HepG2 (cell line): ENCODE results near the gene LASP1. TPM values are rescaled to one million over a fixed set of nuclear protein-coding genes. Genes with fewer than 3 reads are reported as not detected.

Experiments
- ARID5B ChIP-seq: IDR thresholded peaks from 2 replicates; pipeline ENCODE4 v1.4.0; 2020; ENCODE audit warnings: mild to moderate bottlenecking, missing genetic modification reagents
- ERF ChIP-seq: IDR thresholded peaks from 2 replicates; pipeline ENCODE4 v1.6.1; 2018; ENCODE audit warnings: missing biosample characterization, missing genetic modification reagents
- FOSL1 ChIP-seq: sonication (generic); formaldehyde crosslinking; IDR thresholded peaks from 2 replicates; pipeline ENCODE4 v1.9.0; 2021; ENCODE audit warnings: missing genetic modification reagents, borderline replicate concordance
- HBP1 ChIP-seq: IDR thresholded peaks from 2 replicates; pipeline ENCODE4 v1.6.1; 2016; ENCODE audit warnings: low read depth, control low read depth
- HNRNPUL1 ChIP-seq: fragments of 200-400 bp; formaldehyde crosslinking; IDR thresholded peaks from 2 replicates; pipeline ENCODE4 v1.6.1; 2017; ENCODE audit warnings: low read depth, mild to moderate bottlenecking, low read length, moderate library complexity
- IKZF4 ChIP-seq: sonication (generic); formaldehyde crosslinking; IDR thresholded peaks from 2 replicates; pipeline ENCODE4 v1.5.1; 2020; ENCODE audit warnings: borderline replicate concordance, mild to moderate bottlenecking, low read depth, missing genetic modification reagents; ENCODE audit errors: not compliant biosample characterization
- KAT8 ChIP-seq: IDR thresholded peaks from 2 replicates; pipeline ENCODE4 v1.6.1; 2016; ENCODE audit warnings: missing genetic modification reagents, missing compliant biosample characterization
- MAX ChIP-seq: IDR thresholded peaks from 2 replicates; pipeline ENCODE4 v1.6.1; 2012; ENCODE audit warnings: inconsistent platforms
- MBNL3 ChIP-seq: fragments of 250-450 bp; sonication (Bioruptor Pico); conservative IDR thresholded peaks from 2 replicates; pipeline ENCODE4 v1.8.0; 2022; ENCODE audit warnings: mild to moderate bottlenecking, inconsistent platforms
- MYNN ChIP-seq: sonication (generic); formaldehyde crosslinking; IDR thresholded peaks from 2 replicates; pipeline ENCODE4 v1.4.0; 2020; ENCODE audit warnings: mild to moderate bottlenecking, low read depth, missing genetic modification reagents
- POGZ ChIP-seq: sonication (generic); formaldehyde crosslinking; IDR thresholded peaks from 2 replicates; pipeline ENCODE4 v1.4.0; 2020; ENCODE audit warnings: mild to moderate bottlenecking, missing genetic modification reagents
- POLR2AphosphoS5 ChIP-seq: IDR thresholded peaks from 2 replicates; pipeline ENCODE4 v1.6.1; 2012; ENCODE audit warnings: low read depth, low read length
- POLR2G ChIP-seq: fragments of 200-400 bp; formaldehyde crosslinking; IDR thresholded peaks from 2 replicates; pipeline ENCODE4 v1.6.1; 2018; ENCODE audit warnings: mild to moderate bottlenecking, low read depth, low read length, moderate library complexity
- TOE1 ChIP-seq: sonication (generic); formaldehyde crosslinking; IDR thresholded peaks from 2 replicates; pipeline ENCODE4 v1.4.0; 2020; ENCODE audit warnings: mild to moderate bottlenecking, missing genetic modification reagents
- ZBTB25 ChIP-seq: IDR thresholded peaks from 2 replicates; pipeline ENCODE4 v1.6.1; 2018; ENCODE audit warnings: missing genetic modification reagents
- ZBTB3 ChIP-seq: sonication (generic); formaldehyde crosslinking; IDR thresholded peaks from 2 replicates; pipeline ENCODE4 v1.4.0; 2020; ENCODE audit warnings: low read depth, mild to moderate bottlenecking, moderate library complexity, missing genetic modification reagents, borderline replicate concordance
- ZBTB42 ChIP-seq: sonication (generic); formaldehyde crosslinking; IDR thresholded peaks from 2 replicates; pipeline ENCODE4 v1.5.0; 2020; ENCODE audit warnings: mild to moderate bottlenecking, missing genetic modification reagents
- ZBTB7A ChIP-seq: sonication (generic); formaldehyde crosslinking; IDR thresholded peaks from 2 replicates; pipeline ENCODE4 v1.8.0; 2022; ENCODE audit warnings: mild to moderate bottlenecking, missing genetic modification reagents
- ZNF121 ChIP-seq: sonication (generic); formaldehyde crosslinking; IDR thresholded peaks from 2 replicates; pipeline ENCODE4 v1.5.0; 2020; ENCODE audit warnings: mild to moderate bottlenecking, missing genetic modification reagents
- ZNF552 ChIP-seq: sonication (generic); formaldehyde crosslinking; IDR thresholded peaks from 2 replicates; pipeline ENCODE4 v1.9.0; 2022; ENCODE audit warnings: missing genetic modification reagents, mild to moderate bottlenecking, borderline replicate concordance
- ZNF589 ChIP-seq: sonication (generic); formaldehyde crosslinking; conservative IDR thresholded peaks from 2 replicates; pipeline ENCODE4 v1.8.0; 2022; ENCODE audit warnings: mild to moderate bottlenecking, moderate library complexity, missing genetic modification reagents
- ZNF674 ChIP-seq: sonication (generic); formaldehyde crosslinking; IDR thresholded peaks from 2 replicates; pipeline ENCODE4 v1.5.0; 2020; ENCODE audit warnings: low read depth, mild to moderate bottlenecking, missing genetic modification reagents
- ZNF746 ChIP-seq: sonication (generic); formaldehyde crosslinking; IDR thresholded peaks from 2 replicates; pipeline ENCODE4 v1.8.0; 2022; ENCODE audit warnings: mild to moderate bottlenecking, missing genetic modification reagents
- ZNF83 ChIP-seq: sonication (generic); formaldehyde crosslinking; IDR thresholded peaks from 2 replicates; pipeline ENCODE4 v1.4.0; 2020; ENCODE audit warnings: missing genetic modification reagents, mild to moderate bottlenecking, borderline replicate concordance
- ZSCAN22 ChIP-seq: sonication (generic); formaldehyde crosslinking; IDR thresholded peaks from 2 replicates; pipeline ENCODE4 v1.4.0; 2020; ENCODE audit warnings: mild to moderate bottlenecking, missing genetic modification reagents
- polyA plus RNA-seq, 8 experiments: library from polyadenylated mRNA; depleted of rRNA in 3 of 8; stranded (reverse) in 7 of 8; unstranded in 1 of 8; fragments of >200 nt; fragmentation: Illumina TruSeq in 4 of 8; extraction: Trizol in 4 of 8; gene quantifications; 2 replicates each; pipeline versions ENCODE4 v1.2.1 to v1.2.3, GENCODE V29; 2011 to 2016; ENCODE audit warnings: low read depth in 4 of 8, missing spikeins in 1 of 8, mixed read lengths in 1 of 8; ENCODE audit not compliant: insufficient read depth in 1 of 8
- total RNA-seq, 5 experiments: library from RNA; depleted of rRNA; stranded (reverse); fragments of >200 nt; fragmentation: Illumina TruSeq; extraction: Trizol; gene quantifications; 2 replicates each; pipeline ENCODE4 v1.2.3, GENCODE V29; 2016; ENCODE audit warnings: low read depth in 1 of 5

LASP1 gene
- total and polyA plus RNA-seq, 2 of the 13 experiments (the other 11 are each of a cell fraction or from before 2014, with no cell fraction given) = 70.1 to 97.0 TPM

- peak; percentile 67; the same call in 1 of the 2 replicates for TF ChIP-seq POLR2G
- peak; percentile 83; the same call in 1 of the 2 replicates for TF ChIP-seq HBP1 (CRISPR knock-in tag)
- peak; percentile 24; the same call in 1 of the 2 replicates for TF ChIP-seq POGZ (CRISPR knock-in tag)
- TF ChIP-seq ARID5B (CRISPR knock-in tag) = peak; percentile 92
- no peak for TF ChIP-seq ZNF552 (CRISPR knock-in tag)
- TF ChIP-seq ERF (CRISPR knock-in tag) = peak; percentile 96
- no peak for TF ChIP-seq ZNF589 (CRISPR knock-in tag)
- TF ChIP-seq ZBTB42 = no peak
- no peak for TF ChIP-seq ZNF121 (CRISPR knock-in tag)
- TF ChIP-seq ZSCAN22 (CRISPR knock-in tag) = no peak
- TF ChIP-seq ZNF83 (CRISPR knock-in tag) = no peak
- no peak for TF ChIP-seq ZNF674 (CRISPR knock-in tag)
- peak; percentile 65 for TF ChIP-seq MAX
- no peak for TF ChIP-seq ZBTB25 (CRISPR knock-in tag)
- peak; percentile 81 for TF ChIP-seq KAT8 (CRISPR knock-in tag)
- peak; percentile 90 for TF ChIP-seq ZNF746 (CRISPR knock-in tag)
- no peak for TF ChIP-seq HNRNPUL1
- TF ChIP-seq ZBTB3 = no peak; the same call in 1 of the 2 replicates
- peak; percentile 98 for TF ChIP-seq FOSL1
- no peak for TF ChIP-seq MBNL3
- peak; percentile 78; the same call in 1 of the 2 replicates for TF ChIP-seq TOE1
- no peak for TF ChIP-seq ZBTB7A (CRISPR knock-in tag)
- TF ChIP-seq POLR2AphosphoS5 = peak; percentile 72
- no peak for TF ChIP-seq IKZF4 (CRISPR knock-in tag)
- TF ChIP-seq MYNN = no peak
Observed at GRCh38 chr17:38871247-38872015, 1.6 kb downstream of the LASP1 start (continued).
